ENCODE data around the gene LMNA.

Gene LMNA

DNA sequence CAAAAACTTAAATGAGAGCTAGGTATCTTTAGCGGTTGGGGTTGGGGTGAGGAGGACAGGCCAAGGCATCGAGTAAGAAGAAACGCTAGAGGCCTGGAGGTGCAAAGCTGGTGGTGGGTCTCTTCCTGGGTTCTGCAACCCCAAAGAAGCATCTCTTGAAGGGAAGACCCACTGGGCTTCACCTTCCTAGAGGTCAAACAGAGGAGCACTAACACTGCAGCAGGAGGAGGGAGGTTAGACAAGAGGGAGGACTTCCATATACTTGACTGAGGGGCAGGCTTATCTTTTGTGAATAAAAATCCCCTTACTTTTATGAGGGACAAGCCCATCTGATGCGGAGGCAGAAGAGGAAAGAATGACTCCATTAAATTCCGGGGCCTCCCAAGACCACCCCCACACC lies 34.7 kb upstream of the LMNA start:
- no peak overlapping the region for H3K4me2 ChIP-seq (ENCODE audit: low read length)
- H3K79me2 ChIP-seq (ENCODE audit: control insufficient read depth, low read length): peaks cover 18% of the 10 kb centered on the region
- peaks cover 22% of the 10 kb centered on the region for H3K27me3 ChIP-seq (ENCODE audit: control insufficient read depth, low read length)
- TF ChIP-seq EZH2phosphoT487 (IDR thresholded peaks at IDR 0.05; ENCODE audit: borderline replicate concordance, low read length): no peak
- TF ChIP-seq, protein P1, sequence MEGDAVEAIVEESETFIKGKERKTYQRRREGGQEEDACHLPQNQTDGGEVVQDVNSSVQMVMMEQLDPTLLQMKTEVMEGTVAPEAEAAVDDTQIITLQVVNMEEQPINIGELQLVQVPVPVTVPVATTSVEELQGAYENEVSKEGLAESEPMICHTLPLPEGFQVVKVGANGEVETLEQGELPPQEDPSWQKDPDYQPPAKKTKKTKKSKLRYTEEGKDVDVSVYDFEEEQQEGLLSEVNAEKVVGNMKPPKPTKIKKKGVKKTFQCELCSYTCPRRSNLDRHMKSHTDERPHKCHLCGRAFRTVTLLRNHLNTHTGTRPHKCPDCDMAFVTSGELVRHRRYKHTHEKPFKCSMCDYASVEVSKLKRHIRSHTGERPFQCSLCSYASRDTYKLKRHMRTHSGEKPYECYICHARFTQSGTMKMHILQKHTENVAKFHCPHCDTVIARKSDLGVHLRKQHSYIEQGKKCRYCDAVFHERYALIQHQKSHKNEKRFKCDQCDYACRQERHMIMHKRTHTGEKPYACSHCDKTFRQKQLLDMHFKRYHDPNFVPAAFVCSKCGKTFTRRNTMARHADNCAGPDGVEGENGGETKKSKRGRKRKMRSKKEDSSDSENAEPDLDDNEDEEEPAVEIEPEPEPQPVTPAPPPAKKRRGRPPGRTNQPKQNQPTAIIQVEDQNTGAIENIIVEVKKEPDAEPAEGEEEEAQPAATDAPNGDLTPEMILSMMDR (IDR thresholded peaks at IDR 0.05; ENCODE audit: low read depth, low read length, poor library complexity, severe bottlenecking): no peak
- H3K27ac ChIP-seq (ENCODE audit: low read depth, low read length): no peak overlapping the region
- H3F3A ChIP-seq (ENCODE audit: control insufficient read depth, insufficient read depth): peaks cover 23% of the 10 kb centered on the region
- peaks cover 54% of the 10 kb centered on the region for H3K4me1 ChIP-seq (ENCODE audit: control insufficient read depth, low read length)
- no peaks in the 10 kb centered on the region for H3K9me2 ChIP-seq (replicated peaks; ENCODE audit: control insufficient read depth, low read length)
- no peaks in the 10 kb centered on the region for H3K9me3 ChIP-seq (ENCODE audit: control insufficient read depth, insufficient read depth, low read length)
- no peaks in the 10 kb centered on the region for H4K20me1 ChIP-seq (ENCODE audit: control insufficient read depth, insufficient read depth, low read depth, low read length)
- peaks cover 6% of the 10 kb centered on the region; the same call in 1 of the 2 replicates for H3K36me3 ChIP-seq (ENCODE audit: control insufficient read depth, low read length)
- no peak overlapping the region for H3K4me3 ChIP-seq (ENCODE audit: low read length)

DNA sequence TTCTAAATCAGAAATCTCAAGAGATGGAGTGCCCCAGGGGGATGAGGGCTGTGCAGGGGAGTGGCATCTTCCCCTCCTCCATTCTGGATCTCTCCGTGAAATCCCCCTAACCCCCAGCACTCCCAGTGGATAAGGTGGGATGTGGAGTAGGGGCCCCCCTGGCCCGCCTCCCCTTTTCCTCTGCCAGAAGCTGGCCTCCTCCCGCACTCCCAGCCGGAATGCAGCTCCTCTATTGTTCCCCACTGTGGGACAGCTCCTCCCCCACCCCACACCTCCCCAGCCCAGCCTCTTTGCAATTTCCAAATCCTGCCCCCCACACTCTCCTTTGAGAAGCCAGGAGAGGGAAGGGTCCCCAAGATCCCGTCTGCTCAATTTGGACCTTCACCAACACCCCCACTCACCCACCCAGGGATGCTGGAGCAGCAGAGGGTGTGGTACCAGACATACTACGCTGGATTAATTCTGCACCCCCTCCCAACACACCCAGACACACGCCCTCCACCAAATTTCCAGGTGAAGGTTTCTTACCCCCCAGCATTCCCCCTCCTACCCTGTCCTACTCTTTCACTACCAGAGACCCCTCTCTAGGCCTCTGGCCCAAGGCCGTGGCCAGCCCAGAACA lies 34.2 kb upstream of the LMNA start:
- Histone ChIP-seq H3K79me2 (ENCODE audit: control insufficient read depth, low read length) (peaks cover 12% of the 10 kb centered on the region), H3K4me1 (ENCODE audit: control insufficient read depth, low read length) (peaks cover 48% of the 10 kb centered on the region), H3K27me3 (ENCODE audit: control insufficient read depth, low read length) (peaks cover 22% of the 10 kb centered on the region), H3K27ac (ENCODE audit: low read depth, low read length) (no peak overlapping the region), H3K4me2 (ENCODE audit: low read length) (peak overlapping the region; percentile 41; the same call in 1 of the 2 replicates), H3K9me2 (replicated peaks; ENCODE audit: control insufficient read depth, low read length) (no peaks in the 10 kb centered on the region), H3K36me3 (ENCODE audit: control insufficient read depth, low read length) (peaks cover 6% of the 10 kb centered on the region; the same call in 1 of the 2 replicates), H3K4me3 (ENCODE audit: low read length) (no peak overlapping the region), H3F3A (ENCODE audit: control insufficient read depth, insufficient read depth) (peaks cover 23% of the 10 kb centered on the region), H3K9me3 (ENCODE audit: control insufficient read depth, insufficient read depth, low read length) (no peaks in the 10 kb centered on the region), H4K20me1 (ENCODE audit: control insufficient read depth, insufficient read depth, low read depth, low read length) (no peaks in the 10 kb centered on the region)
- TF ChIP-seq EZH2phosphoT487 (IDR thresholded peaks at IDR 0.05; ENCODE audit: borderline replicate concordance, low read length): no peak
- TF ChIP-seq, protein P1 (IDR thresholded peaks at IDR 0.05; ENCODE audit: low read depth, low read length, poor library complexity, severe bottlenecking): no peak

DNA sequence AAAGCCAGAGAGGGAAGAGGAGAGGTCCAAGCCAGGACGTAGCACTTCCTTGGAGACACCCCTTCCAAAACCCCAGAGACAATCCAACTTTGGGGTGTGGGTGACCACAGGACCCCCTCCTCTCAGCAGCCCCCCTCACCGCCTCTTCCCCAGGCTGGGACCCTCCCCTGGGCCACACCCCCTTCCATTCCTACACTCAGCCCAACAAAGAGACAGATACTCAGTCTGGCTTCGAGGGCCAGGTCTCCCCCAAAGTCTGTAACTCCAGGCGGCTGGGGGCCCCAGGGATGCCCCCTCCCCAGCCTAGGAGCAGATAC lies 33.7 kb upstream of the LMNA start:
- Histone ChIP-seq H3K4me2 (ENCODE audit: low read length) (peak overlapping the region; percentile 41), H3K9me2 (replicated peaks; ENCODE audit: control insufficient read depth, low read length) (no peaks in the 10 kb centered on the region), H3K4me3 (ENCODE audit: low read length) (0 out of 2 replicates have a peak overlapping the region, but pooled peaks have one; percentile 17), H3K27me3 (ENCODE audit: control insufficient read depth, low read length) (peaks cover 22% of the 10 kb centered on the region), H3K4me1 (ENCODE audit: control insufficient read depth, low read length) (peaks cover 43% of the 10 kb centered on the region), H3F3A (ENCODE audit: control insufficient read depth, insufficient read depth) (peaks cover 23% of the 10 kb centered on the region), H4K20me1 (ENCODE audit: control insufficient read depth, insufficient read depth, low read depth, low read length) (no peaks in the 10 kb centered on the region), H3K9me3 (ENCODE audit: control insufficient read depth, insufficient read depth, low read length) (no peaks in the 10 kb centered on the region), H3K79me2 (ENCODE audit: control insufficient read depth, low read length) (peaks cover 8% of the 10 kb centered on the region), H3K27ac (ENCODE audit: low read depth, low read length) (no peak overlapping the region), H3K36me3 (ENCODE audit: control insufficient read depth, low read length) (peaks cover 6% of the 10 kb centered on the region; the same call in 1 of the 2 replicates)
- no peak for TF ChIP-seq EZH2phosphoT487 (IDR thresholded peaks at IDR 0.05; ENCODE audit: borderline replicate concordance, low read length)
- TF ChIP-seq, protein P1 (IDR thresholded peaks at IDR 0.05; ENCODE audit: low read depth, low read length, poor library complexity, severe bottlenecking): no peak
